ENCODE data around the gene CRLF1. TPM values are rescaled to one million over a fixed set of nuclear protein-coding genes. Genes with fewer than 3 reads are reported as not detected.

CRLF1 gene
- total RNA-seq, 4 donors from 2014 or later = 21.2 to 65.5 (median 47.9) TPM

DNA sequence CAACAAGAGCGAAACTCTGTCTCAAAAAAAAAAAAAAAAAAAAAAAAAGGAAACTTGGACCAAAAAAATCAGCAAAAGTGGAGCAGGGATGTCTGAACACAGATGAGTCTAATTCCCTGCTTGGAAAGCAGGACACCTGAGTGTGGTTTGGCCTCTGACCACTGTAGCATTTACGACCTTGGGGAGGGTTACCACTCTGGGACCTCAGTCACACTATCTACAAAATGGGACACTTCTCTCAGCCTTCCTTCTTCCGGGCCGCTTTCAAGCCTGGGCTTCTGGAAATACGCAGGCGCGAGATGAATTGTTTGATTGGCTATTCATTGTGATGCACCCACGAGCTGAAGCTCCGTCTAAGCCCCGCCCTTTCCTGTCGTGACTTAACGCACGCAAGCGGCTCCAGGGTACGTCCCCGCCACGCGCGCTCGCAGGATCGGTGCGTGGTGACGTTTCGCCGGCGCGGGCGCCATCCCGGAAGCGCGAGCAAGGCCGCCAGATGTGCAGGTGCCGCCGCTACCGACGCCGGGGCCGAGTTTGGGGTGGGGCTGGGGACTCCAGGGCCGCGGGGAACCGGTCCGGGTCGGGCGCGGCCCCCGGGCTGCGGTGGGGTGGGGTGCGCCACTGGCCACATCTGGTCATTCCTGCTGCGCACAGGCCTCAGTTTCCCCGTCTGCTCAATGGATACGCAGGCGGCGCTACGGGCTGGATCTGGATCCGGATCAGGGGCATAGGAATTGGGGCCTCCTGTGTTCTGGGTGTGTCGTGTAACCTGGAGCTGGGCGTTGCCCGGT, 49.0 kb downstream of the CRLF1 start, which contains the start of gene KXD1:
Gene KXD1 (plus strand): TSS at position 460 of the 791 bp plus-strand sequence. CDS start 4,187 bp downstream, outside the sequence.
- DNase-seq (ENCODE audit: low spot score in 2 of 2) = peak; percentile 98 to 99
- TF ChIP-seq, protein P1, sequence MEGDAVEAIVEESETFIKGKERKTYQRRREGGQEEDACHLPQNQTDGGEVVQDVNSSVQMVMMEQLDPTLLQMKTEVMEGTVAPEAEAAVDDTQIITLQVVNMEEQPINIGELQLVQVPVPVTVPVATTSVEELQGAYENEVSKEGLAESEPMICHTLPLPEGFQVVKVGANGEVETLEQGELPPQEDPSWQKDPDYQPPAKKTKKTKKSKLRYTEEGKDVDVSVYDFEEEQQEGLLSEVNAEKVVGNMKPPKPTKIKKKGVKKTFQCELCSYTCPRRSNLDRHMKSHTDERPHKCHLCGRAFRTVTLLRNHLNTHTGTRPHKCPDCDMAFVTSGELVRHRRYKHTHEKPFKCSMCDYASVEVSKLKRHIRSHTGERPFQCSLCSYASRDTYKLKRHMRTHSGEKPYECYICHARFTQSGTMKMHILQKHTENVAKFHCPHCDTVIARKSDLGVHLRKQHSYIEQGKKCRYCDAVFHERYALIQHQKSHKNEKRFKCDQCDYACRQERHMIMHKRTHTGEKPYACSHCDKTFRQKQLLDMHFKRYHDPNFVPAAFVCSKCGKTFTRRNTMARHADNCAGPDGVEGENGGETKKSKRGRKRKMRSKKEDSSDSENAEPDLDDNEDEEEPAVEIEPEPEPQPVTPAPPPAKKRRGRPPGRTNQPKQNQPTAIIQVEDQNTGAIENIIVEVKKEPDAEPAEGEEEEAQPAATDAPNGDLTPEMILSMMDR (IDR thresholded peaks at IDR 0.05) = no peak
- TF ChIP-seq POLR2AphosphoS5 (IDR thresholded peaks at IDR 0.05) = peak; percentile 54 to 92 (median 68)
- peak in 1 of 2 donors; percentile 57 for TF ChIP-seq POLR2A (IDR thresholded peaks at IDR 0.05)
- H3K27ac ChIP-seq = peak within 1 kb of the TSS; percentile 90
- 4% methylated on average over 6 of the region's 58 CpGs for WGBS
- no peaks in the 10 kb centered on the region for H3K9me3 ChIP-seq
- peaks cover 19% of the 10 kb centered on the region for H3K4me1 ChIP-seq
- no peaks in the 10 kb centered on the region for H3K27me3 ChIP-seq
- H3K36me3 ChIP-seq = peaks cover 6% of the 10 kb centered on the region
- peak within 1 kb of the TSS; percentile 84 for H3K4me3 ChIP-seq

- WGBS = 71% methylated on average over 6 of the region's 6 CpGs
- Histone ChIP-seq H3K4me3 (no peak overlapping the region), H3K27ac (no peak overlapping the region), H3K27me3 (no peaks in the 10 kb centered on the region), H3K4me1 (no peaks in the 10 kb centered on the region), H3K36me3 (no peaks in the 10 kb centered on the region), H3K9me3 (no peaks in the 10 kb centered on the region)
- DNase-seq (ENCODE audit: low spot score in 2 of 2) = no peak
- TF ChIP-seq POLR2A (IDR thresholded peaks at IDR 0.05) (no peak), EP300 (IDR thresholded peaks at IDR 0.05) (no peak), POLR2AphosphoS5 (IDR thresholded peaks at IDR 0.05) (no peak)
- TF ChIP-seq, protein P1 (IDR thresholded peaks at IDR 0.05) = no peak
Observed at GRCh38 chr19:18551631-18552030, 55.0 kb downstream of the CRLF1 start.

- Histone ChIP-seq H3K27ac (peak overlapping the region; percentile 90), H3K4me1 (peaks cover 16% of the 10 kb centered on the region), H3K27me3 (no peaks in the 10 kb centered on the region), H3K9me3 (no peaks in the 10 kb centered on the region), H3K4me3 (peak overlapping the region; percentile 66), H3K36me3 (peaks cover 16% of the 10 kb centered on the region)
- peak in 1 of 2 donors; percentile 12 for TF ChIP-seq POLR2A (IDR thresholded peaks at IDR 0.05)
- TF ChIP-seq, protein P1 (IDR thresholded peaks at IDR 0.05) = no peak
- no peak for TF ChIP-seq POLR2AphosphoS5 (IDR thresholded peaks at IDR 0.05)
- no peak for TF ChIP-seq EP300 (IDR thresholded peaks at IDR 0.05)
- DNase-seq (ENCODE audit: low spot score in 2 of 2) = no peak
- 8% methylated on average over 8 of the region's 12 CpGs for WGBS
Observed at GRCh38 chr19:18543814-18544475, 62.7 kb downstream of the CRLF1 start.

Other genes starting within 250 kb of the CRLF1 start
- under 1 TPM in 3 of 4 donors, not detected in 1; 0.57 to 0.89 (median 0.86) TPM for gene GDF15, start 220.6 kb downstream of the CRLF1 start, total RNA-seq
- under 1 TPM in 3 of 4 donors, not detected in 1; 0.59 to 0.79 (median 0.73) TPM for gene LRRC25, start 209.2 kb downstream of the CRLF1 start, total RNA-seq
- gene SSBP4, start 187.4 kb downstream of the CRLF1 start, total RNA-seq = 10 to 100 TPM; 18.1 to 30.5 (median 27.4) TPM
- 10 to 100 TPM in 3 of 4 donors, 1 to 10 TPM in 1; 7.9 to 27.6 (median 21.0) TPM for gene ISYNA1, start 168.7 kb downstream of the CRLF1 start, total RNA-seq
- 10 to 100 TPM; 27.0 to 59.5 (median 36.9) TPM for gene ELL, start 84.7 kb downstream of the CRLF1 start, total RNA-seq
- gene FKBP8, start 63.2 kb downstream of the CRLF1 start, total RNA-seq = 100 to 1,000 TPM; 194 to 217 (median 203) TPM
- gene KXD1, start 48.9 kb downstream of the CRLF1 start, total RNA-seq = 100 to 1,000 TPM in 1 of 4 donors, 10 to 100 TPM in 3; 72.4 to 107 (median 89.4) TPM
- gene UBA52, start 34.9 kb downstream of the CRLF1 start, total RNA-seq = 1,000 to 10,000 TPM in 1 of 4 donors, 100 to 1,000 TPM in 3; 405 to 1,087 (median 865) TPM
- 10 to 100 TPM; 77.0 to 86.7 (median 82.6) TPM for gene REX1BD, start 18.0 kb downstream of the CRLF1 start, total RNA-seq
- gene TMEM59L, start 6.1 kb upstream of the CRLF1 start, total RNA-seq = 1 to 10 TPM in 2 of 4 donors, under 1 TPM in 2; 0.49 to 1.4 (median 0.97) TPM
- 10 to 100 TPM in 2 of 4 donors, 1 to 10 TPM in 2; 6.9 to 26.5 (median 11.5) TPM for gene KLHL26, start 30.2 kb upstream of the CRLF1 start, total RNA-seq
- 1 to 10 TPM; 4.1 to 6.3 (median 4.7) TPM for gene CRTC1, start 76.9 kb upstream of the CRLF1 start, total RNA-seq
- 1 to 10 TPM; 5.1 to 9.1 (median 6.9) TPM for gene COMP, start 184.5 kb upstream of the CRLF1 start, total RNA-seq
- gene UPF1, start 225.2 kb upstream of the CRLF1 start, total RNA-seq = 100 to 1,000 TPM in 2 of 4 donors, 10 to 100 TPM in 2; 74.7 to 160 (median 99.2) TPM